DMS 273 (cell line): ENCODE results near the gene C11orf97.
"Not testable (repeated sequence)": the region's sequence is repeated elsewhere in the genome, so short reads cannot be mapped to it uniquely, and the experiment has no call there.

Experiments used
- DNase-seq: peaks from one replicate; lab custom pipeline; 2025; ENCODE audit not compliant: unreplicated experiment; lab: John Stamatoyannopoulos, UW

C11orf97 gene

DNA sequence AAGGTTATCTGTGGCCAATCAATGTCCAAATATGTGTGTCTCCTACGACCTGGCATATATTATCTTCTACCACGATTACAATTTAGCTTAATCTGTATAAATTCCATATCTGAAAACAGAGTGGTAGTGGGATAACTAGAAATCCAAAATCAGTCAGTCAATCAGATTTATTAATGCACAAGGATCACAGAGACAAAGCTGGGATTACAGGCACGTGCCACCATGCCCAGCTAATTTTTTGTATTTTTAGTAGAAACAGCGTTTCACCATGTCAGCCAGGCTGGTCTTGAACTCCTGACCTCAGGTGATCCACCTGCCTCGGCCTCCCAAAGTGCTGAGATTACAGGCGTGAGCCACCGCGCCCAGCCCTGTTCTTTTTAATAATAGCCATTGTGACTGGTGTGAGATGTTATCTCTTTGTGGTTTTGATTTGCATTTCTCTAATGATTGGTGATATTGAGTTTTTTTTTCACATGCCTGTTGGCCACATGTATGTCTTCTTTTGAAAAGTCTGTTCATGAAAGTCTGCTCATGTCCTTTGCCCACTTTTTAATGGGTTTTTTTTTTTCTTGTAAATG, 43.6 kb downstream of the C11orf97 start:
- not testable (repeated sequence) for DNase-seq

DNA sequence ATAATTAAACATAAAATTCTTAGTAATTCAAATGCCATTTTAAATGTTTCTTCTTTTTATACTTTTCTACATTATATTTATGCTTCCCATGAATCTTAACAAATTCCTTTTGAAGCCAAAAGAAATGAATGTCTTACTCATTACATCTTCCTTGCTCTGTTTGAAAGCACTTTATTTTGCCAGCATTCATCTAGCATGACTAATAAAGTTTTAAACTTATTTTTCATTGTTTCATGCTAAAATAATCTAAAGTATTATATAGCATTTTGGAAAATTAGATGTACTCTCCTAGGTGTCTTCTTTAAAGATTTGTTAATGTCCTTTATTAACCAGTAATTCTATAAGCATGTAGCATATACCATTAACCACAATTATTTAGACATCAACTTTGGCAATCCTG, 45.2 kb downstream of the C11orf97 start:
- DNase-seq = no peak

DNA sequence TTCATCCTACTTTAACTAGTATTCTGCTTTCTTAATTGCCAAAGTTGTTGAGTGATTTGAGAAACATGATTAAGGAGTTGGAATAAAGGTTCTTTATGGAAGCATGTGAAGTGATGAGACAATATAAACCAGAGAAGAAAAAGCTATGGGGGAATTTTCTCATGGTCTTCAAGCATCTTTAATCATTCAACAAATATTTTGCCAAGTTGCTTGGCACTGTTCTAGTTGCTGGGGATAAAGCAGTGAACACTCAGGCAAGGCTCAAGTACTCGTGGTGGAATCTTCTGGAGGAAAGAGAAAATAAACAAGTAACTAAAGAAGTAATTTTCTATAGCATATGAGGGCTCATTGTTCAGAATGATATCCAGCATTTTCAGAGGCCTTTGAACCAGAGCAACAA, 45.7 kb downstream of the C11orf97 start:
- no peak for DNase-seq

- no peak for DNase-seq
Observed at GRCh38 chr11:94558468-94558867, 46.2 kb downstream of the C11orf97 start.

GRCh38 chr11:94558932-94559331, 46.7 kb downstream of the C11orf97 start:
- DNase-seq = no peak

- DNase-seq = no peak
Observed at GRCh38 chr11:94559361-94559760, 47.1 kb downstream of the C11orf97 start.

GRCh38 chr11:94560834-94561233, 48.6 kb downstream of the C11orf97 start:
- DNase-seq = no peak

GRCh38 chr11:94563176-94563847, 51.1 kb downstream of the C11orf97 start:
- DNase-seq = no peak

- no peak for DNase-seq
Observed at GRCh38 chr11:94563848-94564467, 51.7 kb downstream of the C11orf97 start.

GRCh38 chr11:94567181-94567670, 55.0 kb downstream of the C11orf97 start, which contains the start of gene PIWIL4:
TSS of gene PIWIL4 (plus strand) at chr11:94567368. CDS start at chr11:94567519, 151 bp downstream.
- DNase-seq = no peak

GRCh38 chr11:94568200-94568599, 55.9 kb downstream of the C11orf97 start:
- DNase-seq = no peak

GRCh38 chr11:94568717-94569116, 56.5 kb downstream of the C11orf97 start:
- DNase-seq = no peak

GRCh38 chr11:94572975-94573374, 60.7 kb downstream of the C11orf97 start:
- not testable (repeated sequence) for DNase-seq

- no peak for DNase-seq
Observed at GRCh38 chr11:94574193-94574961, 62.1 kb downstream of the C11orf97 start.

DNA sequence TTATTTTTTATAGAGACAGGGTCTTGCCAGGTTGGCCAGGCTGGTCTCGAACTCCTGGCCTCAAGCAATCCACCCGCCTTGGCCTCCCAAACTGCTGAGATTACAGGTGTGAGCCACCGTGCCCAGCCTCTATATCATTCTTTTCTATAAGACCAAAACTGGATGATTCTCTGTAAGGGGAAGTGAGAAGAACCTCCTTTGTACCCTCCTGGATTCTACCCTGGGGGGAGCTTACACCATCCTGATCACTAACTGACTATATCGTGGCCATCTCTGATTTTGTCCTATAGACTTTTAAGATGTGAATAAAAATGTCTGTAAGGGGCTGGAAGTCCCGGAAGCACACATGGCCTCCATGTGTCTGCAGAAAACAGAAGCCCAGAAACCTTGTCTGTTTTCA, 64.0 kb downstream of the C11orf97 start:
- no peak for DNase-seq

- no peak for DNase-seq
Observed at GRCh38 chr11:94577841-94578240, 65.6 kb downstream of the C11orf97 start.
